Neural cell (in vitro differentiated cells): ENCODE measurements around the gene PDE4D. TPM values are rescaled to one million over a fixed set of nuclear protein-coding genes. Genes with fewer than 3 reads are reported as not detected.

ENCODE experiments used
- H2AFZ ChIP-seq: fragments of 200-600, 300-800 bp; sonication (generic), shearing (Covaris generic); 2 replicates; pipeline ENCODE4 v1.6.0; 2014; ENCODE audit warnings: low read depth, mild to moderate bottlenecking, antibody characterized with exemption, low read length, moderate library complexity
- H3F3A ChIP-seq: fragments of 200-600 bp; shearing (Covaris generic); 2 replicates; pipeline ENCODE4 v1.6.1; 2016; ENCODE audit warnings: mild to moderate bottlenecking, moderate library complexity, mixed read lengths, antibody characterized with exemption, low read length; ENCODE audit not compliant: insufficient read depth, poor library complexity, severe bottlenecking
- H3K27ac ChIP-seq: fragments of 200-600, 300-800 bp; sonication (generic), shearing (Covaris generic); 2 replicates; pipeline ENCODE4 v1.5.1; 2014; ENCODE audit warnings: mild to moderate bottlenecking, low read length, moderate library complexity
- H3K27me3 ChIP-seq: fragments of 300-800, 200-600 bp; sonication (generic), shearing (Covaris generic); 2 replicates; pipeline ENCODE4 v1.6.0; 2014; ENCODE audit warnings: mild to moderate bottlenecking, low read depth, low read length, moderate library complexity; ENCODE audit not compliant: insufficient read depth
- H3K36me3 ChIP-seq: fragments of 300-800, 200-600 bp; sonication (generic), shearing (Covaris generic); 2 replicates; pipeline ENCODE4 v1.5.1; 2014; ENCODE audit warnings: mild to moderate bottlenecking, antibody characterized with exemption, low read length, moderate library complexity; ENCODE audit not compliant: insufficient read depth
- H3K4me2 ChIP-seq: fragments of 300-800, 200-600 bp; sonication (generic), shearing (Covaris generic); 2 replicates; pipeline ENCODE4 v1.6.0; 2014; ENCODE audit warnings: mild to moderate bottlenecking, low read length
- H3K4me3 ChIP-seq: fragments of 300-800, 200-600 bp; sonication (generic), shearing (Covaris generic); 2 replicates; pipeline ENCODE4 v1.5.1; 2014; ENCODE audit warnings: mild to moderate bottlenecking, low read length, moderate library complexity
- H3K79me2 ChIP-seq: fragments of 200-600 bp; shearing (Covaris generic); replicated peaks from 2 replicates; pipeline ENCODE4 v1.6.0; 2014; ENCODE audit warnings: mild to moderate bottlenecking, low read length, moderate library complexity; ENCODE audit not compliant: insufficient read depth
- H3K9ac ChIP-seq: fragments of 300-800, 200-600 bp; sonication (generic), shearing (Covaris generic); 2 replicates; pipeline ENCODE4 v1.6.1; 2016; ENCODE audit warnings: mild to moderate bottlenecking, low read length, mixed read lengths
- H3K9me2 ChIP-seq: fragments of 200-600 bp; shearing (Covaris generic); 2 replicates; pipeline ENCODE4 v1.6.1; 2016; ENCODE audit warnings: mild to moderate bottlenecking, low read length, mixed read lengths; ENCODE audit not compliant: insufficient read depth
- H3K9me3 ChIP-seq: fragments of 200-600, 300-800 bp; sonication (generic), shearing (Covaris generic); 2 replicates; pipeline ENCODE4 v1.6.1; 2016; ENCODE audit warnings: mild to moderate bottlenecking, mixed run types, low read length, moderate library complexity, mixed read lengths
- H4K20me1 ChIP-seq: fragments of 200-600 bp; shearing (Covaris generic); 2 replicates; pipeline ENCODE4 v1.6.1; 2016; ENCODE audit warnings: mild to moderate bottlenecking, mixed run types; ENCODE audit not compliant: insufficient read depth
- CTCF ChIP-seq: fragments of 450-650 bp; IDR thresholded peaks from 2 replicates; pipeline ENCODE4 v1.5.1; 2014; ENCODE audit warnings: antibody characterized with exemption, mild to moderate bottlenecking, moderate library complexity; ENCODE audit not compliant: poor library complexity, severe bottlenecking
- EP300 ChIP-seq: fragments of 450-650 bp; conservative IDR thresholded peaks from 2 replicates; pipeline ENCODE4 v1.6.1; 2014; ENCODE audit warnings: antibody characterized with exemption, mild to moderate bottlenecking, moderate library complexity; ENCODE audit not compliant: poor library complexity, severe bottlenecking
- EZH2 ChIP-seq: fragments of 200-600, 300-800 bp; shearing (Covaris generic), sonication (generic); IDR thresholded peaks from 2 replicates; pipeline ENCODE4 v1.6.1; 2014; ENCODE audit warnings: antibody characterized with exemption, low read length, borderline replicate concordance, mild to moderate bottlenecking; ENCODE audit not compliant: insufficient read depth, poor library complexity, severe bottlenecking
- MXI1 ChIP-seq: fragments of 450-650 bp; conservative IDR thresholded peaks from 2 replicates; pipeline ENCODE4 v1.6.1; 2014; ENCODE audit warnings: antibody characterized with exemption, mild to moderate bottlenecking; ENCODE audit not compliant: poor library complexity, severe bottlenecking
- POLR2AphosphoS5 ChIP-seq: IDR thresholded peaks from 2 replicates; pipeline ENCODE4 v1.6.1; 2012
- RAD21 ChIP-seq: fragments of 450-650 bp; conservative IDR thresholded peaks from 2 replicates; pipeline ENCODE4 v1.6.1; 2014; ENCODE audit warnings: antibody characterized with exemption, mild to moderate bottlenecking, moderate library complexity
- REST ChIP-seq: IDR thresholded peaks from 2 replicates; pipeline ENCODE4 v1.6.1; 2012; ENCODE audit warnings: borderline replicate concordance
- SMC3 ChIP-seq: fragments of 450-650 bp; conservative IDR thresholded peaks from 2 replicates; pipeline ENCODE4 v1.6.1; 2014; ENCODE audit warnings: antibody characterized with exemption, mild to moderate bottlenecking, moderate library complexity; ENCODE audit not compliant: poor library complexity
- TAF1 ChIP-seq: IDR thresholded peaks from 2 replicates; pipeline ENCODE4 v1.6.1; 2012; ENCODE audit warnings: low read depth
- polyA plus RNA-seq: library from polyadenylated mRNA; depleted of rRNA; stranded (reverse); fragments of >200 nt; gene quantifications from 2 replicates; pipeline ENCODE4 v1.2.3, GENCODE V29; 2014

Gene PDE4D
- polyA plus RNA-seq, 1 donor from 2014 or later, result 42.8 TPM

- no peak for TF ChIP-seq EZH2
- no peak for TF ChIP-seq CTCF
- no peak for TF ChIP-seq EP300
- no peak for TF ChIP-seq POLR2AphosphoS5
- no peak for TF ChIP-seq RAD21
- no peak for TF ChIP-seq MXI1
- TF ChIP-seq REST, result no peak
- no peak for TF ChIP-seq TAF1
- TF ChIP-seq SMC3, result no peak
- Histone ChIP-seq H3K27me3 (peaks cover 32% of the 10 kb centered on the region), H3K4me2 (no peak overlapping the region), H2AFZ (no peak overlapping the region), H3K9ac (no peak overlapping the region), H3K9me2 (no peaks in the 10 kb centered on the region), H4K20me1 (no peaks in the 10 kb centered on the region), H3K27ac (no peak overlapping the region), H3K4me3 (peak overlapping the region; percentile 66), H3K79me2 (no peaks in the 10 kb centered on the region), H3K36me3 (no peaks in the 10 kb centered on the region), H3K9me3 (no peaks in the 10 kb centered on the region), H3F3A (no peaks in the 10 kb centered on the region)
Observed at GRCh38 chr5:59767211-59767605, 126.3 kb downstream of the PDE4D start.

GRCh38 chr5:59766427-59767210 lies 126.9 kb downstream of the PDE4D start:
- Histone ChIP-seq H3K9ac (no peak overlapping the region), H3K36me3 (no peaks in the 10 kb centered on the region), H3K9me3 (no peaks in the 10 kb centered on the region), H3K4me3 (peak overlapping the region; percentile 18), H3K4me2 (no peak overlapping the region), H3K27ac (no peak overlapping the region), H2AFZ (no peak overlapping the region), H3K79me2 (no peaks in the 10 kb centered on the region), H3K27me3 (peaks cover 32% of the 10 kb centered on the region), H3F3A (no peaks in the 10 kb centered on the region), H4K20me1 (no peaks in the 10 kb centered on the region), H3K9me2 (no peaks in the 10 kb centered on the region)
- TF ChIP-seq MXI1, result no peak
- no peak for TF ChIP-seq REST
